Measurements from ENCODE around the gene CHRM5.

- TF ChIP-seq CTCF (IDR thresholded peaks at IDR 0.05) (no peak), POLR2A (IDR thresholded peaks at IDR 0.05) (no peak)
These were observed 80.8 kb downstream of the CHRM5 start for GRCh38 chr15:34049112-34049511.
